GM10248 (cell line): ENCODE measurements around the gene ZNF711.
A peak's percentile ranks its signal among the peaks of the same experiment; 100 is the strongest.

Experiments
- CTCF ChIA-PET: fragments of 300-600 bp; sonication (Branson Sonifier 250); formaldehyde crosslinking; extraction: SDS; loops from one replicate; lab custom pipeline; 2021; ENCODE audit warnings: antibody characterized with exemption; lab: Yijun Ruan, JAX
- POLR2A ChIA-PET: fragments of 350-650 bp; sonication (Branson Sonifier 250); formaldehyde crosslinking; extraction: SDS; loops from one replicate; lab custom pipeline; 2020; ENCODE audit warnings: antibody characterized with exemption; lab: Yijun Ruan, JAX
- DNase-seq: peaks from one replicate; pipeline ENCODE4 v3.0.0; 2012; ENCODE audit errors: extremely low spot score
- CTCF ChIP-seq: IDR thresholded peaks from 2 replicates; pipeline ENCODE4 v1.5.1; 2012; ENCODE audit warnings: mild to moderate bottlenecking, low read depth; ENCODE audit errors: extremely low read depth, missing control alignments, control extremely low read depth

Gene ZNF711

GRCh38 chrX:85243761-85244449 is at the start of gene ZNF711, which contains the start of gene SATL1:
ZNF711 (plus strand) TSS chrX:85243991; CDS start chrX:85247573, 3,582 bp downstream.
SATL1 (minus strand) TSS chrX:85243779; CDS start chrX:85108968, 134,811 bp downstream.
- ChIA-PET CTCF (interaction anchor here (1.0 kb wide), 1 partner anchor 11 kb away, joined by 3 read pairs; no protein-coding TSS in a partner anchor), POLR2A (no interaction called here)
- peak; percentile 31 for DNase-seq
- TF ChIP-seq CTCF, result no peak

DNA sequence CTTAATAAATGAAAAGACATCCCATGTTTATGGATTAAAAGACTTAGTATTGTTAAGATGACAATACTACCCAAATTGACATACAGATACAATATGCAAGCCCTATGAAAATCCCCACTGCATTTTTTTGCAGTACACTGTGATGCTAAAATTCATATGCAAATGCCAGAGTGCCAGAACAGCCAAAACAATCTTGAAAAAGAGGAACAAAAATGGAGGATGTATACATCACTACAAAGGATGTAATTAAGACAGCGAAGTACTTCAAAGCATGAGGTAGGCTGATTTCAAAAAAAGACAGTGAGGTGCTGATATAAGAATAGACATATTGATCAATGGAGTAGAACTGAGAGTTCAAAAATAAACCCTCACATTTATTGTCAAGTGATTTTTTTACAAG is 47.5 kb upstream of the ZNF711 start:
- TF ChIP-seq CTCF, result no peak
- no peak for DNase-seq
- ChIA-PET POLR2A (no interaction called here), CTCF (no interaction called here)

DNA sequence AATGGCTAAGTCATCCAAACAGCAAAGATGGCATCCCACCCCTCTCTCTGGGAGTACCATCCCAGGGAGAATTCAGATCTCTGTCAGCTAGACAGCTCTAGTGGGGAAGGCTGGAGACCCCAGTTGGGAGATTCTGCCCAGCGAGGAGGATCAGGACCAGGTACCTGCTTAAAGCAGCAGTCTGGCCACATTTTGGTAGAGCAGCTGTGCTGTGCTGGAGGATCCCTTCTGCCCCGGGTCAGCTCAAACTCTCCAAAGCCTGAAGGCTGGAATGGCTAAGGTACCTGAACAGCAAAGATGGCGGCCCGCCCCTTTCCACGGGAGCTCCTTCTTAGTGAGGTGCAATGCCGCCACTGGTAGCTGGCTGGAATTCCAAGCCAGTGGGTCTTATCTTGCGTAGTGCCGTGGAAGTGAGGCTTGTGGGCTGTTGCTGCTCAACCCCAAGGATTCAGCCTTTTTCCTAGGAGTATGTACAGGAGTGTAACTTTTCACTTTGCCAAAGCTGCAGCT is 40.3 kb upstream of the ZNF711 start:
- no peak for TF ChIP-seq CTCF
- no peak for DNase-seq
- CTCF ChIA-PET, result no interaction called here
- POLR2A ChIA-PET, result no interaction called here

GRCh38 chrX:85213792-85214530 is 29.8 kb upstream of the ZNF711 start:
- CTCF ChIA-PET, result no interaction called here
- POLR2A ChIA-PET, result no interaction called here
- DNase-seq, result no peak
- no peak for TF ChIP-seq CTCF

DNA sequence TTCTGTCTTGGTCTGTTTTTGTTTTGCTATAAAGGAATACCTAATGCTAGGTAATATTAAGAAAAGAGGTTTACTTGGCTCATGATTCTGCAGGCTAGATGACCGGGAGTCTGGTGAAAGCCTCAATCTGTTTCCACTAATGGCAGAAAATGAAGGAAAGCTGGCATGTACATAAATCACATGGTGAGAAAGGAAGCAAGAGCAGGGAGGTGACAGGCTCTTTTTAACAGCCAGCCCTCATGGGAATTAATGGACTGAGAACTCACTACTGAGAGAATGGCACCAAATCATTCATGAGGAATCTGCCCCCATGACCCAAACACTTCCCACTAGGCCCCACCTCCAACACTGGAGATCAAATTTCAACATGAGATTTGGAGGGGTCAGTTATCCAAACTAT is 27.8 kb upstream of the ZNF711 start:
- ChIA-PET POLR2A (no interaction called here), CTCF (no interaction called here)
- no peak for TF ChIP-seq CTCF
- DNase-seq, result no peak

DNA sequence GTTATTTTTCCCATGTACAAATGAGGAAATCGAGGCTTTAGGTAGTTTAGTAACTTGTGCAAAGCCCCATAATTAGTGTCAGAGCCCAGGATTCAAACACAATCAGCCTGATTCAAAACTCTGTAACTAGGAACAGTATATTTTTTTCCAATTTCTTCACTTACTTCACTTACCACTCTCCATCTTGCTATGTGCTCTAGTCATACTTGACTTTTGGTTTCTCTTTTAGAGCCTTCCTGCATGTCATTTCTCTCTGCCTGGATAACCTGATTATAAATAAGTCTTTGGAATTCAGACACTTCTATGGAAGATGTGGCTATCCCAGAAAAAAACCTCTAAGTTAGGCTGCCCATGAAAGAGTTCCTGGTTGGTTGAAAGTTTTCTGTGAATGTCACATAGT is 22.4 kb upstream of the ZNF711 start:
- ChIA-PET CTCF (interaction anchor here (1.7 kb wide), 1 partner anchor 17 kb away, joined by 4 read pairs; no protein-coding TSS in a partner anchor), POLR2A (no interaction called here)
- TF ChIP-seq CTCF, result no peak
- no peak for DNase-seq
